Measurements from ENCODE around the gene ACVR1.
"Not testable (repeated sequence)": the region's sequence is repeated elsewhere in the genome, so short reads cannot be mapped to it uniquely, and the experiment has no call there.

- TF ChIP-seq CTCF (IDR thresholded peaks at IDR 0.05; ENCODE audit: extremely low read depth in 1 of 2, insufficient read depth in 1 of 2, low read depth in 1 of 2, low read length in 2 of 2); MAX (IDR thresholded peaks at IDR 0.05; ENCODE audit: insufficient read depth, insufficient read length): not testable (repeated sequence)
Observed at GRCh38 chr2:157826644-157827043, 49.5 kb downstream of the ACVR1 start.

Measured in endothelial cell of umbilical vein (primary cell).